ENCODE results near the gene SLF1.

Gene SLF1

DNA sequence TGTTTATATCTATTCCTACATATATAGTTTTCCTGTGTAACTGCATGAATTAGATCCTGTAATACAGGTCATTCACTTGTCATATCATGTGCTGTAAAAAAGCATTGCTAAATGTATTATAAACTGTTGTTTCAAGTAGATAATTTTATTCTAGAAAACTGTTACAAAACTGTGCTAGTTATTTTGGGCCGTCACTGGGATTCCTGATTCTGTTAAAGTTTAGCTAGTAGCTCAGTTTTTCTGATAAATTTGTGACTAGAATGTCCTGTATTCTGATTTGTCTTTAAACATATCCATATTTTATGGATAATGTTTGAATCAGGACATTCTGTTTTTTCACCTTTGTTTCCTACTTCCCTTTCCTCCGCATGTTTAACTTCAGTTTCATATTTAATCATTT, 5.4 kb downstream of the SLF1 start:
- H3K27ac Mint-ChIP-seq, result no peak overlapping the region
- H3K4me1 Mint-ChIP-seq (ENCODE audit: low read depth), result peaks cover 17% of the 10 kb centered on the region
- no peak overlapping the region for H3K4me3 Mint-ChIP-seq
- no peaks in the 10 kb centered on the region for H3K9me3 Mint-ChIP-seq
- intact Hi-C loops (cut with micrococcal nuclease), result no loop called here
- peaks cover 4% of the 10 kb centered on the region for H3K36me3 Mint-ChIP-seq (ENCODE audit: low read depth)
- no peaks in the 10 kb centered on the region for H3K27me3 Mint-ChIP-seq

GRCh38 chr5:94627191-94627590, 8.7 kb downstream of the SLF1 start:
- no peak overlapping the region for H3K27ac Mint-ChIP-seq
- no peaks in the 10 kb centered on the region for H3K27me3 Mint-ChIP-seq
- no peak overlapping the region for H3K4me3 Mint-ChIP-seq
- H3K36me3 Mint-ChIP-seq (ENCODE audit: low read depth), result peaks cover 25% of the 10 kb centered on the region
- no peaks in the 10 kb centered on the region for H3K9me3 Mint-ChIP-seq
- no peaks in the 10 kb centered on the region for H3K4me1 Mint-ChIP-seq (ENCODE audit: low read depth)
- intact Hi-C loops (cut with micrococcal nuclease), result loop anchor here (5.0 kb wide), 1 partner anchor 45 kb away; no protein-coding TSS in a partner anchor

- H3K9me3 Mint-ChIP-seq, result peaks cover 19% of the 10 kb centered on the region
- H3K27me3 Mint-ChIP-seq, result no peaks in the 10 kb centered on the region
- H3K36me3 Mint-ChIP-seq (ENCODE audit: low read depth), result peaks cover 70% of the 10 kb centered on the region
- H3K27ac Mint-ChIP-seq, result no peak overlapping the region
- intact Hi-C loops (cut with micrococcal nuclease), result no loop called here
- H3K4me3 Mint-ChIP-seq, result no peak overlapping the region
- H3K4me1 Mint-ChIP-seq (ENCODE audit: low read depth), result no peaks in the 10 kb centered on the region
Observed at GRCh38 chr5:94632024-94632423, 13.6 kb downstream of the SLF1 start.

GRCh38 chr5:94640176-94640575, 21.7 kb downstream of the SLF1 start:
- Mint-ChIP-seq H3K36me3 (ENCODE audit: low read depth) (peaks cover 66% of the 10 kb centered on the region), H3K4me1 (ENCODE audit: low read depth) (no peaks in the 10 kb centered on the region), H3K4me3 (no peak overlapping the region), H3K9me3 (peaks cover 61% of the 10 kb centered on the region), H3K27me3 (no peaks in the 10 kb centered on the region), H3K27ac (no peak overlapping the region)
- intact Hi-C loops (cut with micrococcal nuclease), result no loop called here

- intact Hi-C loops (cut with micrococcal nuclease), result no loop called here
- H3K4me3 Mint-ChIP-seq, result no peak overlapping the region
- no peaks in the 10 kb centered on the region for H3K4me1 Mint-ChIP-seq (ENCODE audit: low read depth)
- no peak overlapping the region for H3K27ac Mint-ChIP-seq
- peaks cover 18% of the 10 kb centered on the region for H3K36me3 Mint-ChIP-seq (ENCODE audit: low read depth)
- no peaks in the 10 kb centered on the region for H3K27me3 Mint-ChIP-seq
- peaks cover 12% of the 10 kb centered on the region for H3K9me3 Mint-ChIP-seq
Observed at GRCh38 chr5:94645053-94645452, 26.6 kb downstream of the SLF1 start.

DNA sequence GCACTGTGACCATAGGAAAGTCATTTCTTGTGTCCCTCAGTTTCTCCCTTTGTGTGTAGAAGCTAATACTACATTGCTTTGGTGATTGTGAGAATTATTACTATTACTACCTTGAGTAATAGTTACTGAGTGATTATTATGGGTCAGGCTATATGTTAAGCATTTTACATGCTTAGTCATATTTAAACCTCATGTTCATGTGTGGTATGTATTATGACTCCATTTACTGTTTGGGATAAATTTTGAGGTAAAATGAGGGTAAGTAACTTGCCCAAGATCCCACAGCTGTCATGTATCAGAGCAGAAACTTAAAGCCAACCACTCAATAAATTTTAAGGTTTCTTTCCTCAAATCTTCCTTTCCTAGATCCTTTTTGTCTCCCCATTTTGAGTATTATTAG, 28.3 kb downstream of the SLF1 start:
- no peak overlapping the region for H3K4me3 Mint-ChIP-seq
- intact Hi-C loops (cut with micrococcal nuclease), result no loop called here
- H3K27ac Mint-ChIP-seq, result no peak overlapping the region
- H3K4me1 Mint-ChIP-seq (ENCODE audit: low read depth), result no peaks in the 10 kb centered on the region
- H3K36me3 Mint-ChIP-seq (ENCODE audit: low read depth), result peaks cover 6% of the 10 kb centered on the region
- no peaks in the 10 kb centered on the region for H3K27me3 Mint-ChIP-seq
- H3K9me3 Mint-ChIP-seq, result no peaks in the 10 kb centered on the region

- peaks cover 11% of the 10 kb centered on the region for H3K9me3 Mint-ChIP-seq
- intact Hi-C loops (cut with micrococcal nuclease), result no loop called here
- no peak overlapping the region for H3K27ac Mint-ChIP-seq
- H3K27me3 Mint-ChIP-seq, result no peaks in the 10 kb centered on the region
- peaks cover 31% of the 10 kb centered on the region for H3K36me3 Mint-ChIP-seq (ENCODE audit: low read depth)
- H3K4me1 Mint-ChIP-seq (ENCODE audit: low read depth), result no peaks in the 10 kb centered on the region
- H3K4me3 Mint-ChIP-seq, result no peak overlapping the region
Observed at GRCh38 chr5:94649874-94650273, 31.4 kb downstream of the SLF1 start.

DNA sequence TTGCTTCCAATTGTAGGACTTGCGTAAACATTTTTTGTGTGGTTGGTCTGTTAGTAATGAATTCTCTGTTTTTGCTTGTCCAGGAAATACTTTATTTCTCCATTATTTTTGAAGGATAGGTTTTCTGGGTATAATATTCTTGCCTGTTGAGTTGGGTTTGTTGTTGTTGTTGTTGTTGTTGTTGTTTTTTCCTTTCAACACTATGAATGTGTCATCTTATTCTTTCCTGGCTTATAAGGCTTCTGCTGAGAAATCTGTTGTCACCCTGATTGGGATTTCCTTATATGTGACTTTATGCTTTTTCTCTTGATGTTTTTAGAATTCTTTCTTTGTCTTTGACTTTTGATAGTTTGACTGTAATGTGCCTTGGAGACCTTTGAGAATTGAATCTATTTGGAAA, 39.8 kb downstream of the SLF1 start:
- intact Hi-C loops (cut with micrococcal nuclease), result no loop called here
- no peak overlapping the region for H3K27ac Mint-ChIP-seq
- H3K4me3 Mint-ChIP-seq, result no peak overlapping the region
- peaks cover 69% of the 10 kb centered on the region for H3K36me3 Mint-ChIP-seq (ENCODE audit: low read depth)
- H3K4me1 Mint-ChIP-seq (ENCODE audit: low read depth), result no peaks in the 10 kb centered on the region
- peaks cover 53% of the 10 kb centered on the region for H3K9me3 Mint-ChIP-seq
- no peaks in the 10 kb centered on the region for H3K27me3 Mint-ChIP-seq

GRCh38 chr5:94660506-94660905, 42.0 kb downstream of the SLF1 start:
- peaks cover 47% of the 10 kb centered on the region for H3K36me3 Mint-ChIP-seq (ENCODE audit: low read depth)
- peaks cover 42% of the 10 kb centered on the region for H3K9me3 Mint-ChIP-seq
- no peak overlapping the region for H3K4me3 Mint-ChIP-seq
- no peaks in the 10 kb centered on the region for H3K4me1 Mint-ChIP-seq (ENCODE audit: low read depth)
- no peak overlapping the region for H3K27ac Mint-ChIP-seq
- intact Hi-C loops (cut with micrococcal nuclease), result no loop called here
- H3K27me3 Mint-ChIP-seq, result no peaks in the 10 kb centered on the region

DNA sequence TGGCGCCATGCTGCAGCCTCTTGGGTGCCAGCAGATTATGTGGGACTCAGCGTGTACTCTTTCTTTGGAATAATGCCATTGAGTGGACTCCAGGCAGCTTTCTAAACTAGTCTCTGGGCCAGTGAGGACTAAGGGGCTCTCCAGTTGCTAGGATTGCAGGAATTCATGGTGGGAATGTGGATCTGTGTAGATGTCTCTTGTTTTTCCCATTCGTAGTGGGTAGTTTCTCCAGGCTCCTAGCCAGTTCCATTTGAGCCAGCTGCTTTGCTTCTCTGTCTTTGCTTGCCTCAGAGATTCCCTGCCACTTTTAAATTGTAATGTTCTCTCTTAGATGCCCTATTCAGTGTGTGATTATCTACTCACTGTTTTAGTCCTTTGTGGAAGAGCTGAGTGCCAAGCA, 42.6 kb downstream of the SLF1 start:
- intact Hi-C loops (cut with micrococcal nuclease), result no loop called here
- H3K27me3 Mint-ChIP-seq, result no peaks in the 10 kb centered on the region
- no peak overlapping the region for H3K27ac Mint-ChIP-seq
- H3K36me3 Mint-ChIP-seq (ENCODE audit: low read depth), result peaks cover 41% of the 10 kb centered on the region
- no peak overlapping the region for H3K4me3 Mint-ChIP-seq
- H3K4me1 Mint-ChIP-seq (ENCODE audit: low read depth), result no peaks in the 10 kb centered on the region
- H3K9me3 Mint-ChIP-seq, result peaks cover 36% of the 10 kb centered on the region

GRCh38 chr5:94667937-94668336, 49.5 kb downstream of the SLF1 start:
- no peaks in the 10 kb centered on the region for H3K27me3 Mint-ChIP-seq
- peaks cover 8% of the 10 kb centered on the region for H3K36me3 Mint-ChIP-seq (ENCODE audit: low read depth)
- H3K4me3 Mint-ChIP-seq, result no peak overlapping the region
- no peak overlapping the region for H3K27ac Mint-ChIP-seq
- intact Hi-C loops (cut with micrococcal nuclease), result no loop called here
- no peaks in the 10 kb centered on the region for H3K9me3 Mint-ChIP-seq
- H3K4me1 Mint-ChIP-seq (ENCODE audit: low read depth), result peaks cover 10% of the 10 kb centered on the region

GRCh38 chr5:94670726-94671125, 52.3 kb downstream of the SLF1 start:
- Mint-ChIP-seq H3K27ac (no peak overlapping the region), H3K36me3 (ENCODE audit: low read depth) (peaks cover 8% of the 10 kb centered on the region), H3K9me3 (no peaks in the 10 kb centered on the region), H3K27me3 (no peaks in the 10 kb centered on the region), H3K4me1 (ENCODE audit: low read depth) (peaks cover 10% of the 10 kb centered on the region), H3K4me3 (no peak overlapping the region)
- intact Hi-C loops (cut with micrococcal nuclease), result loop anchor here (5.0 kb wide), 1 partner anchor 43 kb away; no protein-coding TSS in a partner anchor

- intact Hi-C loops (cut with micrococcal nuclease), result loop anchor here (5.0 kb wide), 1 partner anchor 45 kb away; no protein-coding TSS in a partner anchor
- Mint-ChIP-seq H3K36me3 (ENCODE audit: low read depth) (peaks cover 6% of the 10 kb centered on the region), H3K4me1 (ENCODE audit: low read depth) (peaks cover 10% of the 10 kb centered on the region), H3K4me3 (no peak overlapping the region), H3K27me3 (no peaks in the 10 kb centered on the region), H3K27ac (no peak overlapping the region), H3K9me3 (no peaks in the 10 kb centered on the region)
Observed at GRCh38 chr5:94672746-94673145, 54.3 kb downstream of the SLF1 start.

DNA sequence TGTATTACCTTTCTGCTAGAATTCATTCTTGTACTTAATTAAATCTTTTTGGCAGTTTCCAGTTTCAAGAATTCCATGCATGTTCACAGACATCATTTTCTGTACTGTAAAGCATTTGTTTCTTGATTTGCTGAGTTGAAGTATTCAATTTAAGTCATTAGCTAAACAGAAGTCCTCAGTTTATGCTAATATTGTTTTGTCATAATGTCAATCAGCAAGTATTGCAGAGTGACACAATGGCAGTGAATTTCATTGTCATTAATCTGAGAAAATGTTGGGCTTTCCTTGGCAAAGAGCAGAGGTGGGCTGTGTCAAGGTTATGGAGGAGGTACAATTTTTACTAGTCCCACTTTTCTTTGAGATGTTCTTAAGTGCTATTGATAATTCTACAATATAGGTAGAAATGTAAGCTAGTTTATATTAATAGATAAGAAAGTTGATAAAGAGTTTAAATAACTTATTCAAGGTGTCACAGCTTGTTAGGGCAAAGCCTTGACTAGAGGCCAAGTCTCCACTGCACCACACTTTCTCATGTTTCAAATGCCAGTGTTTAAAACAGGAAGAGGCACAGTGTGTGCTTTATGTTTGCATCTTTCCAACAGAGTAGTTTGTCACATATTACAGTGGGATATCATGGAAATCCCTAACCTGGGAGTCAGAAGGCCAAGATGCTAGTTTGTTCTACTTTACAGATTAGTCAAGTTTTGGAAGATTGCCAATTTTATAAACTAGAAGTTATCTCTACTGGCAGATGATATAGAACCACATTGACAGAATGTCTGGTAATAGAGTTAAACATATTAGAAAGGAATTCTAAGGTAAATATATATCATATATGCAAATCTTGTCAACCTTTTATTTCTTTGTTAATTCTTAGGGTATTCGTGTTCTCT, 56.3 kb downstream of the SLF1 start:
- Mint-ChIP-seq H3K27me3 (no peaks in the 10 kb centered on the region), H3K9me3 (no peaks in the 10 kb centered on the region), H3K4me1 (ENCODE audit: low read depth) (peaks cover 10% of the 10 kb centered on the region), H3K36me3 (ENCODE audit: low read depth) (no peaks in the 10 kb centered on the region), H3K4me3 (no peak overlapping the region), H3K27ac (no peak overlapping the region)
- intact Hi-C loops (cut with micrococcal nuclease), result loop anchor here (5.0 kb wide), 1 partner anchor 47 kb away; no protein-coding TSS in a partner anchor

Measured in dendritic cell treated with granulocyte-macrophage colony-stimulating factor and Interleukin-4, amounts not matched to agents 40 ng/mL and 50 ng/mL, for 4 days (primary cell).